Erythroblast (primary cell): ENCODE results near the gene MAST4.

Source experiments
- GATA1 ChIP-seq: IDR thresholded peaks from 2 replicates; pipeline ENCODE4 v1.6.1; 2011; ENCODE audit warnings: low read depth, mild to moderate bottlenecking, control low read depth, low read length, moderate library complexity
- POLR2A ChIP-seq: IDR thresholded peaks from 2 replicates; pipeline ENCODE4 v1.6.1; 2011; ENCODE audit warnings: mild to moderate bottlenecking, low read length

- TF ChIP-seq POLR2A (no peak), GATA1 (no peak)
Observed at GRCh38 chr5:66738136-66738535, 141.9 kb downstream of the MAST4 start.
